Activated T-helper 17 cell treated with anti-CD3 and anti-CD28 coated beads, Interleukin-2, amount 50 U/mL, for 72 hours (primary cell): ENCODE measurements around the gene CYP46A1. TPM values are rescaled to one million over a fixed set of nuclear protein-coding genes. Genes with fewer than 3 reads are reported as not detected.

Experiments
- ATAC-seq: fragments of 150-1000 bp; cut with Tn5 transposase; replicated peaks from 2 replicates; pipeline ENCODE4 v1.10.0; 2021; ENCODE audit warnings: mild to moderate bottlenecking, moderate library complexity
- H3K27ac Mint-ChIP-seq: one replicate; pipeline ENCODE4 v1.8.0; 2022; ENCODE audit warnings: mixed read lengths
- H3K27me3 Mint-ChIP-seq: one replicate; pipeline ENCODE4 v1.8.0; 2022; ENCODE audit warnings: mixed read lengths
- H3K36me3 Mint-ChIP-seq: one replicate; pipeline ENCODE4 v1.8.0; 2022; ENCODE audit warnings: low read depth, mild to moderate bottlenecking, mixed read lengths
- H3K4me1 Mint-ChIP-seq: one replicate; pipeline ENCODE4 v1.8.0; 2022; ENCODE audit warnings: mixed read lengths
- H3K4me3 Mint-ChIP-seq: one replicate; pipeline ENCODE4 v1.8.0; 2022; ENCODE audit warnings: mild to moderate bottlenecking, mixed read lengths
- H3K9me3 Mint-ChIP-seq: one replicate; pipeline ENCODE4 v1.8.0; 2022; ENCODE audit warnings: mixed read lengths
- total RNA-seq, 2 donors: library from RNA; stranded (reverse); gene quantifications; one replicate each; pipeline ENCODE4 v1.2.3, GENCODE V29; 2022

CYP46A1 gene
- total RNA-seq, 2 donors from 2014 or later = 0.04 to 0.16 TPM

- Mint-ChIP-seq H3K27ac (no peak overlapping the region), H3K9me3 (no peaks in the 10 kb centered on the region), H3K36me3 (no peaks in the 10 kb centered on the region), H3K27me3 (no peaks in the 10 kb centered on the region), H3K4me1 (peaks cover 5% of the 10 kb centered on the region), H3K4me3 (no peak overlapping the region)
- no peak for ATAC-seq
Observed at GRCh38 chr14:99674776-99675381, 9.2 kb upstream of the CYP46A1 start.

- no peaks in the 10 kb centered on the region for H3K36me3 Mint-ChIP-seq
- H3K27ac Mint-ChIP-seq = no peak overlapping the region
- no peak overlapping the region for H3K4me3 Mint-ChIP-seq
- no peaks in the 10 kb centered on the region for H3K27me3 Mint-ChIP-seq
- no peak for ATAC-seq
- H3K4me1 Mint-ChIP-seq = peaks cover 5% of the 10 kb centered on the region
- H3K9me3 Mint-ChIP-seq = no peaks in the 10 kb centered on the region
Observed at GRCh38 chr14:99675382-99675835, 8.7 kb upstream of the CYP46A1 start.

GRCh38 chr14:99675951-99676350 is 8.1 kb upstream of the CYP46A1 start:
- no peak overlapping the region for H3K4me3 Mint-ChIP-seq
- no peaks in the 10 kb centered on the region for H3K36me3 Mint-ChIP-seq
- H3K4me1 Mint-ChIP-seq = peaks cover 5% of the 10 kb centered on the region
- ATAC-seq = no peak
- H3K27ac Mint-ChIP-seq = no peak overlapping the region
- no peaks in the 10 kb centered on the region for H3K9me3 Mint-ChIP-seq
- H3K27me3 Mint-ChIP-seq = no peaks in the 10 kb centered on the region

GRCh38 chr14:99676657-99677056 is 7.4 kb upstream of the CYP46A1 start:
- H3K4me1 Mint-ChIP-seq = peaks cover 5% of the 10 kb centered on the region
- peak; percentile 16 for ATAC-seq
- no peak overlapping the region for H3K4me3 Mint-ChIP-seq
- H3K9me3 Mint-ChIP-seq = no peaks in the 10 kb centered on the region
- H3K27me3 Mint-ChIP-seq = no peaks in the 10 kb centered on the region
- H3K36me3 Mint-ChIP-seq = no peaks in the 10 kb centered on the region
- H3K27ac Mint-ChIP-seq = no peak overlapping the region

GRCh38 chr14:99677231-99678140 is 6.6 kb upstream of the CYP46A1 start:
- H3K36me3 Mint-ChIP-seq = no peaks in the 10 kb centered on the region
- H3K9me3 Mint-ChIP-seq = no peaks in the 10 kb centered on the region

GRCh38 chr14:99678198-99678597 is 5.9 kb upstream of the CYP46A1 start:
- no peak for ATAC-seq
- H3K4me1 Mint-ChIP-seq = no peaks in the 10 kb centered on the region
- H3K4me3 Mint-ChIP-seq = no peak overlapping the region
- no peak overlapping the region for H3K27ac Mint-ChIP-seq
- no peaks in the 10 kb centered on the region for H3K9me3 Mint-ChIP-seq
- no peaks in the 10 kb centered on the region for H3K36me3 Mint-ChIP-seq
- no peaks in the 10 kb centered on the region for H3K27me3 Mint-ChIP-seq

More at GRCh38 chr14:99677231-99678140, 6.6 kb upstream of the CYP46A1 start:
- Mint-ChIP-seq H3K27ac (no peak overlapping the region), H3K27me3 (no peaks in the 10 kb centered on the region), H3K4me1 (peaks cover 2% of the 10 kb centered on the region), H3K4me3 (no peak overlapping the region)
- ATAC-seq = no peak

- no peak for ATAC-seq
- Mint-ChIP-seq H3K27me3 (no peaks in the 10 kb centered on the region), H3K36me3 (no peaks in the 10 kb centered on the region), H3K9me3 (no peaks in the 10 kb centered on the region), H3K4me3 (no peak overlapping the region), H3K4me1 (no peaks in the 10 kb centered on the region), H3K27ac (no peak overlapping the region)
Observed at GRCh38 chr14:99679111-99679510, 5.0 kb upstream of the CYP46A1 start.

GRCh38 chr14:99679543-99679942 is 4.6 kb upstream of the CYP46A1 start:
- Mint-ChIP-seq H3K9me3 (no peaks in the 10 kb centered on the region), H3K4me1 (no peaks in the 10 kb centered on the region), H3K4me3 (no peak overlapping the region), H3K36me3 (no peaks in the 10 kb centered on the region), H3K27ac (no peak overlapping the region), H3K27me3 (no peaks in the 10 kb centered on the region)
- no peak for ATAC-seq

GRCh38 chr14:99679996-99680395 is 4.1 kb upstream of the CYP46A1 start:
- H3K27ac Mint-ChIP-seq = no peak overlapping the region
- H3K9me3 Mint-ChIP-seq = no peaks in the 10 kb centered on the region
- H3K27me3 Mint-ChIP-seq = no peaks in the 10 kb centered on the region
- no peaks in the 10 kb centered on the region for H3K36me3 Mint-ChIP-seq
- no peak for ATAC-seq
- H3K4me3 Mint-ChIP-seq = no peak overlapping the region
- no peaks in the 10 kb centered on the region for H3K4me1 Mint-ChIP-seq

- H3K4me3 Mint-ChIP-seq = no peak overlapping the region
- H3K4me1 Mint-ChIP-seq = no peaks in the 10 kb centered on the region
- H3K9me3 Mint-ChIP-seq = no peaks in the 10 kb centered on the region
- ATAC-seq = no peak
- no peak overlapping the region for H3K27ac Mint-ChIP-seq
- no peaks in the 10 kb centered on the region for H3K36me3 Mint-ChIP-seq
- no peaks in the 10 kb centered on the region for H3K27me3 Mint-ChIP-seq
Observed at GRCh38 chr14:99681101-99681831, 2.8 kb upstream of the CYP46A1 start.

GRCh38 chr14:99681832-99682148 is 2.3 kb upstream of the CYP46A1 start:
- no peak for ATAC-seq
- H3K4me3 Mint-ChIP-seq = no peak overlapping the region
- no peaks in the 10 kb centered on the region for H3K4me1 Mint-ChIP-seq
- no peaks in the 10 kb centered on the region for H3K36me3 Mint-ChIP-seq
- no peaks in the 10 kb centered on the region for H3K9me3 Mint-ChIP-seq
- H3K27me3 Mint-ChIP-seq = no peaks in the 10 kb centered on the region
- no peak overlapping the region for H3K27ac Mint-ChIP-seq

GRCh38 chr14:99682809-99683618 is 1.1 kb upstream of the CYP46A1 start:
- Mint-ChIP-seq H3K27me3 (no peaks in the 10 kb centered on the region), H3K4me3 (peak overlapping the region; percentile 78), H3K36me3 (no peaks in the 10 kb centered on the region), H3K27ac (peak overlapping the region; percentile 77), H3K4me1 (no peaks in the 10 kb centered on the region), H3K9me3 (no peaks in the 10 kb centered on the region)
- peak; percentile 34 for ATAC-seq

- ATAC-seq = no peak
Observed at GRCh38 chr14:99684410-99684934, 374 bp downstream of the CYP46A1 start.

GRCh38 chr14:99685151-99685591 is 1.1 kb downstream of the CYP46A1 start:
- Mint-ChIP-seq H3K36me3 (no peaks in the 10 kb centered on the region), H3K4me3 (peak overlapping the region; percentile 33), H3K9me3 (no peaks in the 10 kb centered on the region), H3K27ac (no peak overlapping the region), H3K27me3 (peaks cover 15% of the 10 kb centered on the region), H3K4me1 (peaks cover 5% of the 10 kb centered on the region)
- no peak for ATAC-seq

More at GRCh38 chr14:99684410-99684934, 374 bp downstream of the CYP46A1 start:
- Mint-ChIP-seq H3K9me3 (no peaks in the 10 kb centered on the region), H3K36me3 (no peaks in the 10 kb centered on the region), H3K27ac (no peak overlapping the region), H3K4me1 (peaks cover 5% of the 10 kb centered on the region), H3K4me3 (no peak overlapping the region), H3K27me3 (peaks cover 8% of the 10 kb centered on the region)
